NCI-H82 treated with DMSO at 0.1 percent for 48 hours (cell line): Measurements from ENCODE around the gene GSTCD.

Experiments
- DNase-seq: peaks from one replicate; lab custom pipeline; 2025; ENCODE audit not compliant: unreplicated experiment; lab: John Stamatoyannopoulos, UW

Gene GSTCD

GRCh38 chr4:105871997-105872396 is 163.4 kb downstream of the GSTCD start:
- DNase-seq = no peak

DNA sequence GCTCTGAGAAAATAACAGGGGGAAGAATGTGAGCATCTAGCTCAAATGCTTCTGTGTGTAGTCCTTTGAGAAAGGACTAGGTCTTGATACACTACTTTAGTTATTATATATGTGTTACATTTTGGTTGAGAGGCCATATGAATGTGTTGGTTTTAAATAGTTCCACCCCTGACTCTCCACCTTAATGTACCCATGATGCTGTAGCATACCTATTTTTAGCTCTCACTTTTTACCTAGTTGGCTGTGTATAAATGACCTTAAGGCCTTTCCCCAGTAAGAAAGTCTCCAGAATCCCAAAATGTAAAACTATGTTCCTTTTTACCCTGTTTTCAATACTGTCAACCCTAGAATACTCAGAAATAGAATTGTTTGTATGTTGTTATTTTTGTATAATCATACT is 166.6 kb downstream of the GSTCD start:
- DNase-seq = no peak

DNA sequence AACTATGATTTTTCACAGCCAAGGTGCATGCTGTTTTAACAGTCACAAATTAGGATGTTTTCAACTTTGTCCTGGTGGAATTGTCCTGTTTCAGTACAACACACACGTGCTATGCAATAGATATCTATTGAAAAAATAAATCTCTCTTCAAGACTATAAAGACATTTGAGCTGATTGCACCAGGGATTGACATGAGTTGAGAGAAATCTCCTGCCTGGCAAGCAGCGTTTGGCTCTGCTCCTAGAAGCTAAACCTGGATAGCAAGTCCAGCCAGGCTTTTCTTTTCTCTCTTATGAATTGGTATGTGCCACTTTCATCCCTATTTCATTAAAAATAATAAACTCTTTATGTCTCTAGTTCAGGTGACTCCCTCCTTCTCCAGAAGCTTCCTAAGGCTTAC is 170.1 kb downstream of the GSTCD start:
- DNase-seq = no peak

DNA sequence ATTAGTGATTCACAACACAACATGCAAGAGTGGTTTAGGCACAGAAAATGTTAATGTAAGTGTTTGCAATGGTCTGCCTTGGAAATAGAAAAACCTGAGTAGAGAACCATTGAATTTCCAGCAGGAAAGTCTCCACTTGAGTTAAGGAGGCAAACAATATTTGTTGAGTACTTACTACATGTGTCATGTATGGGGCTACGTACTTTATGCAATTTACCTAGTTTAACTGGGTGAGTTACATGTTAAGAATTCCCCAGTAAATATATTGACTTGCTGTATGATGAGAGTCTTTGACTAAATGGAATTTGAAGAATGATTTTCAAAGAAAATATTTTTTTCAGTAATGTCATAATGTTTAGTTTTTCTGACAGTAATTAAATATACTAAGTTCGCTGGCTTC is 178.9 kb downstream of the GSTCD start:
- no peak for DNase-seq

DNA sequence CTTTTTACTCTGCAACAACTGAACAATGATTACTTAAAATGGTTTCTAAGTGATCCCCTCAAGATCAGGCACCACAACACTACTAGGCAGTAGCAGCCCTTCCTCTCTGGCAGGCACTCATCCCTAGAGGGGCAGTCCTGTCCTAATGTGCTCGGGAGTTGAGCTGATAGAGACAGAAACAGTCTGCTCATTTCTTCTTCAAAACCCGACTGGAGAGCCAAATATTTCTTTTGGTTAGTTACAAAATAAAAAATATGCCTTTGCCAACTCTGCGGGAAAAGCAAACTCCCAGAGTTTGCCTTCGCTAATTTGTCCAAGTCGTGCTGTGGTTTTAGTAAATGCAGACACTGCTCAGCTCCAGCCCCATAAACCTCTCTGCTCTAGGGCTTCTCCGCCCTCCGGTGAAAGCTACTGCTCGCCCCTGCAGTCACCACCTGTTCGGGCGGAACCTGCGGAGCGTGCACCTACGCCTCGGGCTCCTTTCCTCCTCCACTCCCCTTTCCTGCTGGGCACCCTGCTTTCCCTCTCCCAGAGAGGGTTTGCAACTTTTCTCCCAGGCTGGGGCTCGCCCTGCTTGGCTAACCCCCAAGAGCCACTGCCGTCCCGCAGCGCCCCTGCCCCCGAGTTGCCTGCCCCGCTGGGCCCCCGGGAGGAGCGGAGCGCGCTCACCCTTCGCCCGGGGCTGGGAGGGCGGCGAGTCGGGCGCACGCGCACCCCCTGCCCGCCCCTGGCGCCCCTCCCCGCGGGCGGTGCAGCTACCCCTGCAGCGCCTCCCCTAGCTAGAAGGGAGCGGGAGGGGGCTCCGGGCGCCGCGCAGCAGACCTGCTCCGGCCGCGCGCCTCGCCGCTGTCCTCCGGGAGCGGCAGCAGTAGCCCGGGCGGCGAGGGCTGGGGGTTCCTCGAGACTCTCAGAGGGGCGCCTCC is 186.3 kb downstream of the GSTCD start, which contains the start of gene NPNT:
Gene NPNT, plus strand, starts transcription at position 812 of the 923 bp plus-strand sequence. CDS start 182 bp downstream, outside the sequence.
- DNase-seq = no peak

DNA sequence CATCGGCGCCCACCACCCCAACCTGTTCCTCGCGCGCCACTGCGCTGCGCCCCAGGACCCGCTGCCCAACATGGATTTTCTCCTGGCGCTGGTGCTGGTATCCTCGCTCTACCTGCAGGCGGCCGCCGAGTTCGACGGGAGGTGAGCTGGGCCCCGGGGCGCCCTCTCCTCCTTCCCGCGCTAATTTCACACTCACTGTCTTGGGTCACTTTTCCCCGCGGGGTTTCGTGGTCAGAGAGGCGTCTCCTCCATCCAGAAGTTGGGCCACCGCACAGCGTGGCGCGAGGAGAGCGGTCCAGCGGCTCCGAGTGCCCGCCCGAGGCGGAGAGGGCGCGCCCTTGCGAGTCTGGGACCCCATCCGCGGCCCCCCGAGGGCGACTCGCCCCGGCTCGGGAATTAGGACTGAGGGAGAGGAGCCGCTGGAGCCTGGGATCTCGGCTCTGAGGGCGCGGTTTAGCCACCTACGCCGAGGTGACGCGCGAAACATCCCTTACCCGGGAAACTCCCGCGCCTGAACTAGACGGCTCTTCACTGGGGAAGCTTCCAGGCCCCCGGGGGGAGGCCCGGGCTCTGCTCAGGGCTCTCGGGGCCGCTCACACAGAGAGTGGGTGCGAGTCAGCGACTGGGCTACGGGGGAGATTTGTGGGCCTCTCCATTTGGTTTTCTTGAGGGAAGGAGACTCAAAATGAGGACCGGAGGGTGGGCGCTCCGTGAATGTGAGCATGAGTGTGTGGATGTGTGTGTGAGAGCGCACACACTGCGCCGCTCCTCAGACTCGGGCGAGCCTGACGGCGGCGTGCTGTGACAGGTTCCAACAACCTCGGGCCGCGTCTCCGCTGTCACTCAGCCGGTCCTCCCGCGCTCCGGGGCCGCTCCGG is 187.2 kb downstream of the GSTCD start:
- no peak for DNase-seq

DNA sequence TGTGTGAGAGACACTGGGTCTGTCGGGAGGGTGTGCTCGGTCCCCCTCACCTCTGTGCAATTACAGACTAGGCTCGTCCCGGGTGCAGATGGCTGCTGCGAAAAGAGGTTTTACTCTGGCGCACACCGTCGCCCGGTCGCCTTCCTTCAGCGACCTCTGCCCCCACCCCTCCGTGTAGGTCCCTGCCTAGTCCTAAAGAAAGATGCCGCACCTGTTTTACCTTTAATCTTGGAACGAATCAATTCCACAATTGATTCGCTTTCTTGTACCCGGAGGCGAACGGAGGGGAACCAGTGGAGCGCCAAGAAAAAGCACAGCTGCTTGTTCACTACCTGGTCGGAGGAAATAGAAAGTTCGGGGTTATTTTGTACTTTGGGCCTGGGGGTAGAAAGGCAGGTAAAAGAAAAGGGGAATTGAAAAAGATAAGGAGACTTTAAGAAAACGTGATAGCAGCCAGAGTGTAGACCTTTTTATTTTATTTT is 187.9 kb downstream of the GSTCD start:
- DNase-seq = no peak
